Measurements from ENCODE around the gene COL23A1.

COL23A1 gene

DNA sequence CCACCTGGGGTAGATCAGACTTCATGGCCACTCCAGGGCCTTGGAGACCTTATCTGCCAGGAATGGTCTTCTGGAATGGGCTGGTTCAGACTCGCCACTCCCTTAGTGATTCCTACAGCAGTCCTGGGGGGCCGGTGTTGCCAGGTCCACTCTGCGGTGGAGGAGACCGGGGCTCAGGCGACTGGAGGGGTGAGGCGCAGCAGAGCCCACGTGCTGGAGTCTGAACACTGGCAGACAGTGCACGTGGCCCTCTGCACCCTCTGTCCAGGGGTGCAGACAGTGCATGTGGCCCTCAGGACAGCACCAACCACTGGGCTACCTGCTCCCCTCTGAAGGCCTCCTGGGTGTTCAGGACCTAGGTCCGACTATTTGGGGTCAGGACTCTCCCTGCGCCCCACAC is 262.7 kb downstream of the COL23A1 start:
- H3K4me1 ChIP-seq (ENCODE audit: insufficient read depth, low read length) = peaks cover 12% of the 10 kb centered on the region
- H3K27ac ChIP-seq (ENCODE audit: low read depth, low read length) = no peak overlapping the region
- no peaks in the 10 kb centered on the region for H3K9me3 ChIP-seq (ENCODE audit: low read length)
- H3K27me3 ChIP-seq (ENCODE audit: control insufficient read depth in 1 of 2, insufficient read depth in 2 of 2, low read length in 2 of 2) = peaks cover 0 to 5% of the 10 kb centered on the region in 2 donors
- H3K36me3 ChIP-seq (ENCODE audit: insufficient read depth, low read length) = no peaks in the 10 kb centered on the region
- H3K9ac ChIP-seq (ENCODE audit: low read length) = no peak overlapping the region
- no peak overlapping the region for H3K4me3 ChIP-seq (ENCODE audit: low read depth in 1 of 2, low read length in 2 of 2)

DNA sequence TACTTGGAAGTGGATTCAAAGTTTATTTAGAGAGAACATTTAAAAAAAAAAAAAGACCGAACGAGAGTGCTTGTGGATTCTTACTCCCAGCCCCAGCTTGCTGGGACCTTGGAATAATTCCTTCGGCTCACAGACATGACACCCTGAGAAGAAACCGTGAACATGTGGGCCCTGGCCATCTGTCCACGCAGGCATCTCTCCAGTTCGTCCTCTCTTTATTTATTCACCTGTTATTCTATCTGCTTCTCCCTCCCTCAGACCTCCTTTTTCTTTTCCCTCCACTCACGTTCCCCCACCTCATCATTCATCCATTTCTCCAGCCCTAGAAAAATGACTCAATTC is 263.8 kb downstream of the COL23A1 start:
- Histone ChIP-seq H3K4me3 (ENCODE audit: low read depth in 1 of 2, low read length in 2 of 2) (no peak overlapping the region), H3K27ac (ENCODE audit: low read depth, low read length) (no peak overlapping the region), H3K9me3 (ENCODE audit: low read length) (no peaks in the 10 kb centered on the region), H3K36me3 (ENCODE audit: insufficient read depth, low read length) (no peaks in the 10 kb centered on the region), H3K4me1 (ENCODE audit: insufficient read depth, low read length) (peaks cover 1% of the 10 kb centered on the region), H3K9ac (ENCODE audit: low read length) (no peak overlapping the region), H3K27me3 (ENCODE audit: control insufficient read depth in 1 of 2, insufficient read depth in 2 of 2, low read length in 2 of 2) (peaks cover 0 to 5% of the 10 kb centered on the region in 2 donors)

- Histone ChIP-seq H3K9me3 (ENCODE audit: low read length) (no peaks in the 10 kb centered on the region), H3K36me3 (ENCODE audit: insufficient read depth, low read length) (no peaks in the 10 kb centered on the region), H3K27me3 (ENCODE audit: control insufficient read depth in 1 of 2, insufficient read depth in 2 of 2, low read length in 2 of 2) (peaks cover 0 to 5% of the 10 kb centered on the region in 2 donors), H3K9ac (ENCODE audit: low read length) (no peak overlapping the region), H3K4me1 (ENCODE audit: insufficient read depth, low read length) (no peaks in the 10 kb centered on the region), H3K4me3 (ENCODE audit: low read depth in 1 of 2, low read length in 2 of 2) (no peak overlapping the region), H3K27ac (ENCODE audit: low read depth, low read length) (no peak overlapping the region)
These were observed 264.4 kb downstream of the COL23A1 start for GRCh38 chr5:178325679-178326373.

DNA sequence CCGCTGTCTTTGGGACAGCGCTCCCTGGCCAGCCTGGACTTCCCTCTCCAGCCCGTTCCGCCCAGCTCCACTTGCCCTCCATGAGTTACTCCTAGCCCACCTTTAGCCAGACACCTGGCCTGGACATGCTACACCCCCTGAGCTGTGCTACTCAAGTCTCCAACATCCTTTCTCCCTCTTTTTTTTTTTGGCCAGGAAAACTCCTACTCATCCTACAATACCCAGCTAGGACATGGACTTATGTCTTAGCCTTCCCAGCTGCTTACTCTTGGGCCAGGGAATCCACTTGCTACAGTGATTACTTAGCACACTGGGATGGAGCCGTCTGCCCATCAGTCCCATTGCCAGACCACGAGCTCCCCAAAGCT is 264.9 kb downstream of the COL23A1 start:
- H3K4me1 ChIP-seq (ENCODE audit: insufficient read depth, low read length) = no peaks in the 10 kb centered on the region
- H3K27me3 ChIP-seq (ENCODE audit: control insufficient read depth in 1 of 2, insufficient read depth in 2 of 2, low read length in 2 of 2) = peaks cover 0 to 5% of the 10 kb centered on the region in 2 donors
- H3K36me3 ChIP-seq (ENCODE audit: insufficient read depth, low read length) = no peaks in the 10 kb centered on the region
- no peak overlapping the region for H3K9ac ChIP-seq (ENCODE audit: low read length)
- no peaks in the 10 kb centered on the region for H3K9me3 ChIP-seq (ENCODE audit: low read length)
- no peak overlapping the region for H3K4me3 ChIP-seq (ENCODE audit: low read depth in 1 of 2, low read length in 2 of 2)
- H3K27ac ChIP-seq (ENCODE audit: low read depth, low read length) = no peak overlapping the region

DNA sequence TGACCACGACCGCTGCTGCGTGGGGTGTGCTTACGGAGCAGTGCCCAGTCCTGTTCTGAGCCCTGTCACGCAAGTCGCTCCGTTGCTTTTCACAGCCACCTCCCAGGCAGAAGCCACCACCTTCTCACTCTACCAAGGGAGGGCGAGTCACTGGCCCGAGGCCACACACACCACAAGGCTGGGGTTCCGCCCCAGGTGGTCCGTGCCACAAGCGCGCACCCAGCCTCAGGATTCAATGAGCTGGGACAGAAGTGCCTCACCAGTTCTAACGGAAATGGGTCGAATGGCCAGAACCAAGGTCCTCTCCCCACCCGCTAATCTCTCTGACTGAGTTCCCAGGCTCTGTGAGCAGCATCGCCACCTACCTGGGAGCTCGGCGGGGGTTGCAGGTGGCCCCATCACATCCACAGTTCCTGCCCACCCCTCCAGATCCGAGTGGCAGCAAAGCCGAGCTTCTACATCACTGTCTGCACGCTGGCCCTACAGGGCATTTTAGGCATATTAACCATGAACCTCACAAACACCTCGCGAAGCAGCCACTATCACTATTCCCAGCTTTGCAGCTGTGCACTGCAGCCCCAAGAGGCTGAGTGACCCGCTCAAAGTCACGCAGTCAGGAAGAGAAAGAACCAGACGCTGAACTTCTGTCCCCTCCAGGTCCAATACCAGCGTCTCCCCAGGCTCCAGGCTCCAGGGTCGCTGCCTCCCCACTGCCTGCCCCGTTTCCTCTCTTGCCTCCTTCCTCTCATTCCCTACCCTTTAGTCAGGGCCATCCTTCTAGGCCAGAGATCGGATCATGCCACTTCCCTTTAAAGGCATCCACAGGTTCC is 265.5 kb downstream of the COL23A1 start:
- H3K4me1 ChIP-seq (ENCODE audit: insufficient read depth, low read length) = no peaks in the 10 kb centered on the region
- H3K36me3 ChIP-seq (ENCODE audit: insufficient read depth, low read length) = no peaks in the 10 kb centered on the region
- H3K27ac ChIP-seq (ENCODE audit: low read depth, low read length) = no peak overlapping the region
- H3K4me3 ChIP-seq (ENCODE audit: low read depth in 1 of 2, low read length in 2 of 2) = no peak overlapping the region
- peaks cover 0 to 5% of the 10 kb centered on the region in 2 donors for H3K27me3 ChIP-seq (ENCODE audit: control insufficient read depth in 1 of 2, insufficient read depth in 2 of 2, low read length in 2 of 2)
- H3K9me3 ChIP-seq (ENCODE audit: low read length) = no peaks in the 10 kb centered on the region
- H3K9ac ChIP-seq (ENCODE audit: low read length) = no peak overlapping the region

DNA sequence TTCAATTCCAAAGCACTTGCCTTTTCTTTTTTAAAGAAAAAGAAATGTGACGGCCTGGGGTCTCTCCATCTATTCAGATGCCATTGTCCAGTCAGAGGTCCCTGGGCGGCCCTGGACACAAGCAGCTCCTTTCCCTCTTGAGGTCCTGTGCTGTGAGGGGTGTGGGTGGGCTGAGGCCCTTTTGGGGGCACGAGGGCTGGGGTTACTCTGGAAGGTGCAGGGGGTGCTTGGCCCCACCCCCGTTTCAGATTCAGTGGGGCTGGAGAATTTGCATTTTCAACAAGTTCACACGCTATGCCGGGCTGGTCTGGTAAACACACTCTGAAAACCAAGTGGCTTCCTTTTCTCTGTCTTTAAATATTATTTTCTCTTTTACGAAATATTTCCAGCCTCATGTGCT is 266.2 kb downstream of the COL23A1 start:
- Histone ChIP-seq H3K9ac (ENCODE audit: low read length) (no peak overlapping the region), H3K27ac (ENCODE audit: low read depth, low read length) (no peak overlapping the region), H3K9me3 (ENCODE audit: low read length) (no peaks in the 10 kb centered on the region), H3K4me3 (ENCODE audit: low read depth in 1 of 2, low read length in 2 of 2) (no peak overlapping the region), H3K4me1 (ENCODE audit: insufficient read depth, low read length) (no peaks in the 10 kb centered on the region), H3K27me3 (ENCODE audit: control insufficient read depth in 1 of 2, insufficient read depth in 2 of 2, low read length in 2 of 2) (peaks cover 0 to 2% of the 10 kb centered on the region in 2 donors), H3K36me3 (ENCODE audit: insufficient read depth, low read length) (no peaks in the 10 kb centered on the region)

DNA sequence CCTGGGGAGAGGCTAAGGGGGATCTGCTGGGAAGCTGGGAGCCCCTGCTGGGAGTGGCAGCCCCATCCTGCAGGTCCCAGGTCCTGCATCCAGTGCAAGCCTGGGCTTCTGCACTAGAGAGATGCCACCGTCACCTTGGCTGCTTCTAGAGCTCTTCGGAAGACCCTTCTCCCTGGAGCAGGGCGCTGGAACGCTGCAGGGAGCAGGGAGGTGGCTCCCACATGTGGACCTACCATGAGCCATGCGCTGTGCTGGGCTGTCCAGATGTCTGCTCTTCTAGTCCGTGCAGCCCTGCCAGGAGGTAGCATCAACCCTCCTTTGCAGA is 266.7 kb downstream of the COL23A1 start:
- Histone ChIP-seq H3K27ac (ENCODE audit: low read depth, low read length) (no peak overlapping the region), H3K9ac (ENCODE audit: low read length) (no peak overlapping the region), H3K27me3 (ENCODE audit: control insufficient read depth in 1 of 2, insufficient read depth in 2 of 2, low read length in 2 of 2) (no peaks in the 10 kb centered on the region), H3K4me1 (ENCODE audit: insufficient read depth, low read length) (no peaks in the 10 kb centered on the region), H3K4me3 (ENCODE audit: low read depth in 1 of 2, low read length in 2 of 2) (no peak overlapping the region), H3K9me3 (ENCODE audit: low read length) (no peaks in the 10 kb centered on the region), H3K36me3 (ENCODE audit: insufficient read depth, low read length) (no peaks in the 10 kb centered on the region)

GRCh38 chr5:178322736-178323540 is 267.3 kb downstream of the COL23A1 start:
- no peak overlapping the region for H3K9ac ChIP-seq (ENCODE audit: low read length)
- H3K4me3 ChIP-seq (ENCODE audit: low read depth in 1 of 2, low read length in 2 of 2) = no peak overlapping the region

GRCh38 chr5:178320281-178320855 is 269.8 kb downstream of the COL23A1 start:
- no peaks in the 10 kb centered on the region for H3K9me3 ChIP-seq (ENCODE audit: low read length)
- no peak overlapping the region for H3K9ac ChIP-seq (ENCODE audit: low read length)
- no peaks in the 10 kb centered on the region for H3K4me1 ChIP-seq (ENCODE audit: insufficient read depth, low read length)
- no peaks in the 10 kb centered on the region for H3K27me3 ChIP-seq (ENCODE audit: control insufficient read depth in 1 of 2, insufficient read depth in 2 of 2, low read length in 2 of 2)
- H3K4me3 ChIP-seq (ENCODE audit: low read depth in 1 of 2, low read length in 2 of 2) = no peak overlapping the region
- no peaks in the 10 kb centered on the region for H3K36me3 ChIP-seq (ENCODE audit: insufficient read depth, low read length)
- no peak overlapping the region for H3K27ac ChIP-seq (ENCODE audit: low read depth, low read length)

More at GRCh38 chr5:178322736-178323540, 267.3 kb downstream of the COL23A1 start:
- Histone ChIP-seq H3K36me3 (ENCODE audit: insufficient read depth, low read length) (no peaks in the 10 kb centered on the region), H3K9me3 (ENCODE audit: low read length) (no peaks in the 10 kb centered on the region), H3K27me3 (ENCODE audit: control insufficient read depth in 1 of 2, insufficient read depth in 2 of 2, low read length in 2 of 2) (no peaks in the 10 kb centered on the region), H3K4me1 (ENCODE audit: insufficient read depth, low read length) (no peaks in the 10 kb centered on the region), H3K27ac (ENCODE audit: low read depth, low read length) (no peak overlapping the region)

GRCh38 chr5:178319541-178320041 is 270.6 kb downstream of the COL23A1 start:
- Histone ChIP-seq H3K27me3 (ENCODE audit: control insufficient read depth in 1 of 2, insufficient read depth in 2 of 2, low read length in 2 of 2) (no peaks in the 10 kb centered on the region), H3K36me3 (ENCODE audit: insufficient read depth, low read length) (no peaks in the 10 kb centered on the region), H3K4me3 (ENCODE audit: low read depth in 1 of 2, low read length in 2 of 2) (no peak overlapping the region), H3K9me3 (ENCODE audit: low read length) (no peaks in the 10 kb centered on the region), H3K9ac (ENCODE audit: low read length) (no peak overlapping the region), H3K27ac (ENCODE audit: low read depth, low read length) (no peak overlapping the region), H3K4me1 (ENCODE audit: insufficient read depth, low read length) (no peaks in the 10 kb centered on the region)

- H3K36me3 ChIP-seq (ENCODE audit: insufficient read depth, low read length) = no peaks in the 10 kb centered on the region
- no peaks in the 10 kb centered on the region for H3K9me3 ChIP-seq (ENCODE audit: low read length)
- H3K4me3 ChIP-seq (ENCODE audit: low read depth in 1 of 2, low read length in 2 of 2) = no peak overlapping the region
These were observed 271.3 kb downstream of the COL23A1 start for GRCh38 chr5:178318893-178319292.

More at GRCh38 chr5:178318893-178319292, 271.3 kb downstream of the COL23A1 start:
- no peaks in the 10 kb centered on the region for H3K27me3 ChIP-seq (ENCODE audit: control insufficient read depth in 1 of 2, insufficient read depth in 2 of 2, low read length in 2 of 2)
- H3K4me1 ChIP-seq (ENCODE audit: insufficient read depth, low read length) = no peaks in the 10 kb centered on the region
- H3K9ac ChIP-seq (ENCODE audit: low read length) = no peak overlapping the region
- no peak overlapping the region for H3K27ac ChIP-seq (ENCODE audit: low read depth, low read length)

All from muscle layer of colon (tissue), 2 donors.